Measurements from ENCODE around the gene C1orf167.

The C1orf167 gene

DNA sequence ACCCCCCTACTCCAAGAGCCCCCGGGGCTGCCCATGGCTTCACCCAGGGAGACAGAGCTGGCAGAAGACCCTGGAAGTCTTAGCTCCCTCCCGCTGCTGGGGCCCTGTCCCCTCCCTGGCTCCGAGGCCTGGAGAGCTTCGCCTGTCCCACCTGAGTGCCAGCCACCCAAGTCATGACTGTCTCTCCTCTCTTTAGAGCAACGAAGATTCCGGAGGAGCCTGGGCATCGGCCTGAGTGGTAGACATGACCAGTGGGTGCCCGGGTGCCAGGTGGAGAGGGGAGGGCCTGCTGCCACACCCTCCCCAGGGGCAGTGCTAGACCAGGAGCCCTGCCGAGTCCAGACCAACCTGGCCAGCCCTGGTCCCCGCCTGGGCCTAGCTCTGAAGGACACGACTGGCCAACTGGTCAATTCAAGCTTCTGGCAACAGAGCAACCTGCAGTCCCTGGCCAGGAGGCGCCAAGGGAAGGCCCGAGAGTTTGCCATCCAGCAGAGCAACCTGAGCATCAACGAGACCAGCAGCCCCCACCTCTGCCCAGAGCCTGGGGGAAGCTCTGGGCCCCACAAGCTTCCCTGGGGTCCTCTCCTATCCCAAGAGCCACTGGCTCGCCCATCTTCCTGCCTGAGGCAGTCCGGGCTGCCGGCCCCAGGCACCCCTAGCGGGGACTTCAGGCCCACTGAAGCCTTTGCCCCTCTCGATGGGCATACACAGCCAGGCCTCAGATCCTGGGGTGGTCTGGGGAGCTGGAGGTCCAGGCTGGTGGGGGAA is 3.9 kb downstream of the C1orf167 start:
- DNase-seq: no peak

DNA sequence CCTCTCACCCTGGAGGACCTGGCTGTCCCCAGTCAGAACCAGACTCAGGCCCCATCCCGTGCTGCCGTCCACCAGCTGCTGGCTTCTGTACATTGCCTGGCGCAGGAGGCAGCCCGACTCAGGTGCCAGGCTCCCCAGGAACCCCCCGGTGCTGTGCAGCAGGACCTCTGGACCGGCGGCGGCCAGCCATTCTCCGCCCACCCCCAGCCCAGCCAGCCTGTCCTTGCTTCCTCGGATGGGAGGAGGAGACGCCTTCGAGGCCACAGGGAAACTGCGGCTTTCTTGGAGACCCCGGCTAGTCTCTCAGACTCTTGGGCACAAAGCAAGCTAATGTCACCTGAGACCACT is 4.4 kb downstream of the C1orf167 start:
- DNase-seq: no peak

DNA sequence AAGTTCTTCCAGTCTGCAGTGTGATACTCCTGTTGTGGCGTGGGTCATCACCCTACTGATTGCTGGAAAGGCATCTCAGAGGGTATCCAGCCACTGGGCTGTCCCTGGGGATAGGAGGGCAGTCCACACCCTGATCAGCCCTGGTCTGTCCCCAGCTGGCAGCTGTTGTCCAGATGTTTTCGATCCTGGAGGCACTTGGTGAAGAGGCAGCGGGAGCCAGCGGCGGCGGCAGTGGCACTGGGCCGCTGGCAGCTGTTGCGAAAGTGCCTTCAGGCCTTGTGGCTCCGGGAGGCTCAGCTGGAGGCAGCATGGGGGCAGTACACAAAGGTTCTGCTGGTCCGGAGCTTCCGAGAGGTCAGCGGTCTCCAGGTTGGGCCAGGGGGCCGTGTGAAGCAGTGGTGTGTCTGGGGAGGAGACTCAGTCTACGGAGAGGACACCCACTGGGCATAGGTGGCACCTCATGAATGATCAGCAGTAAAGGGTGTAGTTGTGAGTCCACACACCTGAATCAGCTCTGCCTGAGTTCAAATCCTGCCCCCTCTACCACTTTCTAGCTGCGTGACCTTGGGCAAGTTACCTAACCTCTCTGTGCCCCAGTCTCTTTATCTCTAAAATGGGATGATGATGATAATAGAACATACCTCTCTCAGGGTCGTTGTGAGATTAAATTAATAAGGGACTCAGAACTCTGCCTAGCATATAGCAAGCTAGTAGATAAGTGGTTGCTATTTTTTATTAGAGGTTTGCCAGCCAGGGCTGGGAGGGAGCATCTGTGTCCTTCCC is 6.1 kb downstream of the C1orf167 start:
- DNase-seq: no peak

DNA sequence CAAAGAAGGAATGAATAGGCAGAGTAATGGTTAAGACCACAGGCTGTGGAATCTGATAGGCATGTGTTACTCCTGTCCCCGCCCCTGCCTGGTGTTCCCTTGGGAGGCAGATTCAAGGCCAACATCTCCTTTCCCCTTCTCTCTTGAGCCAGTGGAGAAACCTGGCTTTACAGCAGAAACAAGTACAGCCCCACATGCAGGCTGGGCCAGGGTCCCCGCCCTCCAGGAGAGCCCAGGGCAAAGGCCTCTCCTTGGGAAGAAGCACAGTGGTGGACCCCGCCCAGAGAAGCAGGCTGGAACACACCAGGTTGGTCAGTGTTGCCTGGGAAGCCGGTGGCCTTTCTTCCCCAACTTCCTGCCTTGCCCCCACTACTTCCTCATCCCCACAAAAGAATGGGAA is 6.8 kb downstream of the C1orf167 start:
- no peak for DNase-seq

DNA sequence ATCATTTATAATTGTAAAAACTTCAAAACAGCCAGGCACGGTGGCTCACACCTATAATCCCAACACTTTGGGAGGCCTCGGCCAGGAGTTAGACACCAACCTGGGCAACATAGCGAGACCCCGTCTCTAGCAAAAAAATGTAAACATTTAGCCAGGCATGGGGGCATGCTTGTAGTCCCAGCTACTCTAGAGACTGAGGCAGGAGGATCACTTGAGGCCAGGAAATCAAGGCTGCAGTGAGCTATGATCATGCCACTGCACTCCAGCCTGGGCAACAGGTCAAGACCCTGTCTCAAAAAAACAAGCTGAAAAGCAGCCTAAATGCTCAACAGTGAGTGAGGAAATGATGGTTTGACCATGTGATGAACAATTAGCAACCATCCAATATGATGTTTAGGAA is 7.3 kb downstream of the C1orf167 start:
- DNase-seq: no peak

DNA sequence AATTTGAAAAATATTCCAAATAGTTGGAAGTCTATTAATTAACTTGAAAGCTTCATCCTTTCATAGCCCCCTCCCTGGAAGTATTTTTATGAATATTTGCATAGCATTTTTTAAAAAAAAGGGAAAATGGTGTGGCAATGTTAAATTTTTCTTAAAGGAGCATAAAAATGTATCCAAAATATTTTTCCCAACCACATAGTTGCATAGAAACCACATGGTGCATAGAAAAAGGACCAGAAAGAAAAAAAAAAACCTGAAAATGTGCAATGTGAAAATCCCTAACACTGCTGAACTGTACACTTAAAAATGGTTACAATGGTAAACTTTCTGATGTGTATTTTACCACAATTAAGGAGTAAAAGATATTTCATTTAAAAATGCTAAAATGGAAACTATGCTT is 8.0 kb downstream of the C1orf167 start:
- no peak for DNase-seq

DNA sequence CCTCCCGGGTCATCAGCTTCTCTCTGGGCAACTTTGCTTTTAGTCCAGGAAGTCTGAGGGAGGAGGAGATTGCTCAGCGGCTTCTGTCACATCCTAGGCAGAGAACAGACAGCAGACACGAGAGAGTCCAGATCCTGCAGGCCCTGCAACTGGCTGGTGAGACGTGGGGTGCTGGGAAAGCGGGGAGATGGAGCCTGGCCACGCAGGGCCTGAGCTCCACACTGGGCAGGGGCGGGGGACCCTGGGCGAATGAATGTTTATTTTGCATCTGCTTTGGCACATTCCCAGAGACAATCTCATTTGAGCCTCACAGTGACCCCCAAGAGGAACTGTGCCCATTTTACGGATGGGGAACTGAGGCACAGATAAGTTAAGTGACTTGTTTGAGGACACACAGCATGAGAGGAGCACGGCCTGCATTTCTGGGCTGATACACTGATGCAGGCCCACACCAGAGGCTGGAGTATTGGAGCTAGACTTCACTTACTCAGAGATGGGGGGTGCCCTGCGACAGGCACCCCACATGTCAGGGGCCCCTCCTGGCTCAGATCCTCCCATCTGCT is 9.6 kb downstream of the C1orf167 start:
- DNase-seq: no peak

DNA sequence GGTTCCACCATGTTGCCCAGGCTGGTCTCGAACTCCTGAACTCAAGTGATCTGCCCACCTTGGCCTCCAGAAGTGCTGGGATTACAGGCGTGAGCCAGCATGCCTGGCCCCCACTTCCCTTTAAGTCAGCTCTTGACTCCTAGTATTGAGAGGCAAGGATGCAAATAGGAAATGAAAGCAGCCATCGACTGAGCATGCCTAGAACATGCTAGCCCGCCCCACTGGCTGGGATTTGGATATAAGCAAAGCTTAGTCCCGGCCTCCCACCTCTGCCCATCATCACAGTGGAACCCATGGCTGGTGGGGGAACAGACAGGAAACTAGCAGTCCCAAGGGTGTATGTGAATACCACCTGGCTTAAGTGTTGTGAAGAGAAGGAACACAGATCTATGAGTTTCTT is 10.5 kb downstream of the C1orf167 start:
- no peak for DNase-seq

DNA sequence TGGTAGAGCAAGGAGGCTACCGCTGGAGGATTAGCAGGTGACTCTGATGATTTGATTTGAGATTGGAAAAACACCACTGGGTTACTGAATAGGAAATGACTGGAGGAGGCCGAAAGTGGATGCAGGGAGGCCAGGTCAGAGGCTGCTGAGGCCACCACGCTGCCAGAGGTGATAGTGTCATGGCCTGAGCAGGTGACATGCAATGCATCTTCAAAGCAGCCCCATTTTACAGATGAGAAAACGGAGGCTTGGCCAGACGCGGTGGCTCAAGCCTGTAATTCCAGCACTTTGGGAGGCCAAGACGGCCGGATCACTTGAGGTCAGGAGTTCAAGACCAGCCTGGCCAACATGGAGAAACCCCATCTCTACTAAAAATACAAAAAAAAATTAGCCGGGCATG is 12.8 kb downstream of the C1orf167 start:
- no peak for DNase-seq

DNA sequence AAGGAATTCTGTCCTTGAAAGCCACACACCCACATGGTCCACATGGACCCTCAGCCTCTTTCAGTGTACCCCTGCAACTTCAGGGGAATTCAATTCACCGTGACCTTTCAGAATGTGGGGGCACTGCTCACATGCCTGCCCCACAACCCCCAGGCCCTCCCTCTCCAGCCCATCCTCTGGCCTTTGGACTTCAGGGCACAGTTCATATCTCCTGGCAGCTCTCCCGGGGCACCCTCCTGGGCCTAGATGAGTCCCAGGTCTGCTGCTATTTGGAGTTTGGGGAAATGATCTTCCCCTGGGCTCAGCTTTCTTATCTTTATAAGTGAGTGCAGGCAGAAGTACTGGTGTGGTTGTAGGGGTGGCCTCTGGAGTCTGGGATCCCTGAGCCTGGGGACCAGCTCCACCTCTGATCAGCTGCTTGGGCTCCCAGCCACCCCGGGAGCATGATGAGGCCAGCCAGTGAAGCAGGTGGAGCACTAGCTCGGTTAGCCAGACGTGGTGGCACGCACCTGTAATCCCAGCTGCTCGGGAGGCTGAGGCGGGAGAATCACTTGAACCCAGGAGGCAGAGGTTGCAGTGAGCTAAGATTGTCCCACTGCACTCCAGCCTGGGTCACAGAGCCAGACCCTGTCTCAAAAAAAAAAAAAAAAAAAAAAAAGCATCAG is 15.8 kb downstream of the C1orf167 start:
- no peak for DNase-seq

DNA sequence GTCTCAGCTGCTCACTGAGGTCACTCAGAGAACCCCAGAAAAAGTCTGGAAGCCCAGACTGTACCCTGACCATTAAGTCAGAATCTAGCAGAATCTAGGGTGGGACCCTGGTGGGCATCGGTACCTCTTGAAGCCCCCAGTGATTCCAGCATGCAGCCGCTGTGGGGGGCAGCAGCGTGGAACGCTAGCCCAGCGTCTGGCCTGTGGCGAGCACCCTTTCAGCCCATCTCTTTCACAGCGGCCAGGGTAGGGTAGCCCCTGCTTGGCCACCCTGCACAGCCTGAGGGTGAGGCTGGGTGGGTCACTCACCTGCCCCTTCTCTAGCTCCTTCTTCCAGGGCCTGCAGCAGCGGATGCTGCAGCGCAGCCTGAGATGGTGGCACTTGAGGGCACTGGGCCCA is 16.3 kb downstream of the C1orf167 start:
- DNase-seq: no peak

DNA sequence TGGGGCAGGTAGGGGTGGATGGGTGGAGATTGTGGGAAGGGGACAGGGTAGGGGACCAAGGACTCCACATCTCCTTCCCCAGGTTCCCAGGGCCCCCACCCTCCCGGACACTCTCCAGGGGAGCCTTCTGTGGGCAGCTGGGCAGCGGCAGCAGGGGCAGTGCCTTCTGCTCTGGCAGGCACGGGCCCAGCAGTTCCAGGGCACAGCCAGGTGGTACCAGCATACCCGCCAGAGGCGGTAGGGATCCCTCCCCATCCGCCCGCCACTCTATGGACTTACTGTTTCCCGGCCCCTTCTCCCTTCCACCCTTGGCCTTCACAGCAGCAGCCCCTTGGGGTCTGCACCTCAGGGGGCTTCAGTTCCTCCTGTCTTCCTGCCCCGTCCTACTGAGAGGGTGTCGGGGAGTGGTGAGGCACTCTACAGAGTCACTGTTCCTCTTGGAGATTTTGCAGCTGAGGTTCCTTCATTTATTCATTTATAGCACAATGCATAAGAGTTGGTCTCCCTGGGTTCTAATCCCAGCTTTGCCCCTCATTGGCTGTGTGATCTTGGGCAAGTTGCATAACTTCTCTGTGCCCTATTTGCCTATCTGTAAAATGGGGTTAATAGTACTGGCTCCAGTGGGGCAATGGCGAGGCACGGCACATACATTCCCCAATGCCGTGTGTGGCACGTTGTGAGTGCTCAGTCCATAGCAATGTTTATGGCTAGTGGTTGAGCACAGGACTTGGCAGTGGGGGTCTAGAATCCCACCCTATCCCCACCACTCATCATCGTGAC is 17.0 kb downstream of the C1orf167 start:
- no peak for DNase-seq

DNA sequence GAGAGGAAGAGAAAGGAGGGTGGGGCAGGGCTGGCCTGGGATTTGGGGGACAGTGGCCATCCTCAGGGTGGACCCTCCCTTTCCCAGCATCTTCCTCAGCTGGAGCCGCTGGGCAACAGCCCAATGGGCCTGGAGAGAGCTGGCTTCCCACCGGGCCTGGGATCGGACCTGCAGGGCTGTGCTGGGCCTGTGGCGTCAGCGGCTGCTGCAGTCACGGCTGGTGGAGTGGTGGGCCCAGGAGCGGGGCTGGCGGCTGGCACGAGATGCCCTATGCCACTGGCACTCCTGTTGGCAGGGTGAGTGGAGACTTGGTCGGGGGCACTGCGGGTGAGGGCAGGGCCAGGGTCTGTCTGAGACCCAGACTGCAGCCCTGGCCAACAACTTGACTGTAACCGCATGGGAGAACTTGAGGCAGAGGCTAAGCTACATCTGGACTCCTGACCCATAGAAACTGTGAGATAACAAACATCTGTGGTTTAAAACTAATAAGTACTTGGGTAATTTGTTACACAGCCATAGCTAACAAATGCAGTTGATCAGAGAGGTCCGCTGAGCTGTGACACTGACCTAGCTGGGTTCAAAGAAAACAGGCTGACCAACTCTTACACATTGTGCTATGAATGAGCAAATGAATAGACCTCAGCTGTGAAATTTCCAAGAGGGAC is 17.9 kb downstream of the C1orf167 start:
- no peak for DNase-seq

DNA sequence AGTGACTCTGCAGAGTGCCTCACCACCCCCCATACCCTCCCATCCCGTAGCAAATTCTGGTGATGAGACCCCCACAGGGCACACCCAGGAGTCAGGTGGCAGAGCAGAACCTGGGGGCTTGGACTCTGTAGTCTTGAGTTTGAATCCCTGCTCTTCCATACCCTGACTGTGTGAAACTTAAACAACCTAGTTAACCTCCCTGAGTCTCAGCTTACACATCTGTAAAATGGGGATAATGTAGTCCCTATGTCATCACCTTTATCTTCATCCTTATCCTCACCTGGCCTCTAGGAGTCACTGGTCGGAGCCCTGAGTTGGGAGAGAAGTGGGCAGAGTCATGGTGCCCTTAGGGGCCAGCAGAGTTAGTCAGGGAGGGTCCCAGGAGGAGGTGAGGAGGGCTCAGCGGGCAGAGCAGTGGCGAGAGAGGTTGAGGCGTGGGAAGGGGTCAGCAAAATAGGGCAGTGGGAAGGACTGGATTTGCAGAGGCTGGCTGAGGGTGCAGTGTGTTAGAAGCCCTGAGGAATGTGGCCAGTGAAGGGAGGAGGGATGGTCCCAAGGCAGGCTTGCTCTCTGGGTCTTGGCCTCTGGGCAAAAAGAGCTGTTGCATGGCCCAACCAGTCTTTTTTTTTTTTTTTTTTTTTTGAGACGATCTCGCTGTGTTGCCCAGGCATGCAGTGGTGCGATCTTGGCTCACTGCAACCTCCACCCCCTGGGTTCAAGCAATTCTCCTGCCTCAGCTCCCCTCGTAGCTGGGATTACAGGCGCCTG is 18.6 kb downstream of the C1orf167 start:
- no peak for DNase-seq

DNA sequence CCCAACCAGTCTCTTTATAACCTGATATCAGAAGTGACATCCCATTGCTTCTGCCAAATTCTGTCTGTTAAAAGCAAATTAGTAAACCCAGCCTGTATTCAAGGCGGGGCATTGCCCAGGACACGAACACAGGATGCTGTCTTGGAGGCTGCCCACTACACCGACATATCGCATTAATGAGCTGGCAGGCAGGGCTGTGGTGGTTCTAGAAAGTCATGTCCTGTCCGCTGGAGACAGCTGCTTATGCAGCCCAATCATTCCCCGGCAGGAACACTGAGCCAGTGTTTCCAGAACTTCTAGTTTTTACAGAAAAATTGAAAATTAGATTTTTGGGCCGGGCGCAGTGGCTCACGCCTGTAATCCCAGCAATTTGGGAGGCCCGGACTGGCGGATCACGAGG is 19.3 kb downstream of the C1orf167 start:
- DNase-seq: no peak

DNA sequence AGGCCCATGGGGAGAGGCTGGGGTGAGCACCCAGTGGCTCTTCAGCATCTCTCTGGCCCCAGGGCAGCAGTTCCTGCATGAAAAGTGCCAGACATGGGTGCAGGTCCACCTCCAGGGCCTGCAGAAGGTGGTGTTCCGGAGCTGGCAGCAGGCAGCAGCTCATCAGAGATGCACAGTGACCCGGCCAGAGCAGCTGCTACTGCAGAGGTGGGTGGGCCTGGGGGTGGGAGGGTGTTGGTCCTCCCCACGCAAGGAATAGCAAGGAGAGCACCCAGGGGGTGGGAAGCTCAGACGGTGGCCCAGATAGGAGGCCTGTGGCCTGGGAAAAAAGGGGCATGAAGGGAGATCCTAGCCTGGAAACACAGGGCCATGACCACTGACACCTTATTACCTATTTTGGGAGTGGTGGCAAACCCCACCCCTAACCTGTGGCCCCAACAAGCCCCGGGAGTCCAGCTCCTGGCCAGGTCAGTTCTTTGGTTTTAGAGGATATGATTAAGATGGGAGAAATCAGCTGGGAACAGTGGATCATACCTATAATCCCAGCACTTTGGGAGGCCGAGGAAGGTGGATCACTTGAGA is 20.2 kb downstream of the C1orf167 start:
- no peak for DNase-seq

DNA sequence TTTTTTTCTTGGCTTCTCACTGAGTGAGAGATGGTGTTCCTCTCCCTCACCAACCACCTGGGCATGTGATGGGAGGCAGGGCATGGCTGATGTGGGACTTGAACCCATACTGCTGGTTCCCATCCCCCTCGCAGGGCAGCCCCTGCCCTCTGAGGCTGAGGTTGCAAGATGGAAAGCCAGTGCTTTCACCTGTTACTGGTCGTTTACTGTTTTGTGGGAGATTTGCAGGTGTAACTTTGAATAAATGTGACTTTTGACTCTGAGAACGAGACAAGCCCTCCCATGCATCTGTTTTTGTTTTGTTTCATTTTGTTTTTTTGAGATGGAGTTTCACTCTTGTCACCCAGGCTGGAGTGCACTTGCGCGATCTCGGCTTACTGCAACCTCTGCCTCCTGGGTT is 21.6 kb downstream of the C1orf167 start:
- DNase-seq: no peak

DNA sequence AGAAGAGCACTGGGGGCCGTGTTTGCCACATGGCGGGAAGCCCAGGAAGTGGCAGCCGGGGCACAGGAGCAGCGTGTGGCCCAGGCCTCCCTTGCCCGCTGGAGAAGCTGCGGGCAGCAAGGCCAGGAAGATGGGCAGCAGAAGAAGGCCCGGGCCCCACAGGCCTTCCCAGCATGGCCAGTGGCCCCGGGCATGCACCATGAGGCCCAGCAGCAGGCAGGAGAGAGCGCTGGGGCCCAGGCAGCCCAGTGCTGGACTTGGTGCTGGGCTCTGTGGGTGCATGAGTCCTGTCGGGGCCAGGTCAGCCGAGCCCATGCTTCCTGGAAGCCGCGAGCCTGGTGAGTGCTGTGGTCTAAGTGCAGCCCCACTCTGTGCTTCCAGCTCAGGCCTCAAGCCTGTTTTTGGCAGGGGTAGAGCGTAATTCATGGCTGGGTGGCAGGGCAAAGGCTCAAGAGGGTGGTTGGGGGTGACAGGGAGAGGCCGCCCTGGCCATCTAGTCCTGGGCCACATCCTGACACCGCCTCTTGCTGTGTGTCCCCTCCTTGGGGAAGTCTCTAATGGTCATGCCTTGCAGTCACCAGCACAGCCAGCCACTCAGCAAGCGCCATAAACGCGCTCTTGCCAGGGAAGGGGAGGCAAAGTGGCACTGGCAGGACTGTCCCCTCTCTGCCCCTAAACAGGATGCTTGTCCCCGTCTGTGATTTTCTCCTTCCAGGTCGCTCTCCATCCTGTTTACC is 22.4 kb downstream of the C1orf167 start:
- no peak for DNase-seq

DNA sequence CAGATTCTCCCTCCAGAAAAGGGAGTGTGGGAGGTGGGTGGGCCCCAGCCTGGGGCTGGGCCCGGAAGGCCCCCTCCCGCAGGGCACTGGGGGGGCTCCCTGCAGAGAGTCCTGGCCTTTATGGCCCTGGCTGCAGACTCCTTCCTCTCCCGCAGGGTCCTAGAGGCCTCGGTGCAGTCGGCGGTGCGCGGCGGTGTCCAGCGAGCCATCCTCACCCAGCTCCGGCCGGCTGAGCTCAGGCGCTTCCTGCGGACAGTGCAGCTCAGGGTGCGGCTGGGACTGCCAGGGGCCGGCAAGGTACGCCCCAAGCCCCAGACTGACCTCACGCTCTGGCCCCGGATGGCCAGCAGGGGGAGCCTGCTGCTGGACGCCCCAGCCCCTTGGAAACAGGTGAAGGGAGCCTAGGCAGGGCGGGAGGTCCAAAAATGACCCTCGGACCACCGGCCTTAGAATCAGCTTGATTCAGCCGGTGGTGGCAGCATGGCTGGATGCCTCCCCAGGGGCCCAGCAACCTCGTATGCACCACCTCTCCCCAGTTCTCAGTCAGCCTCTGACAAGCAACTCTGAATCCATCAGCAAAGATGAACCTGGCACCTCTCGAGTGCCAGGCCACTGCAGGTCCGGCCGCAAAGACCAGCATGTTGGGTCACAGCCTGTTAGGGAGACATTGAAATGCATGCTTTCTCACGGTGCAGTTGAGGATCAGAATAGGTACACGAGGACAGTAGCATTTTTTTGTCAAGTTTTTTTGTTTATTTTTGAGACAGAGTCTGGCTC is 23.2 kb downstream of the C1orf167 start:
- peak; percentile 63 to 68 for DNase-seq

DNA sequence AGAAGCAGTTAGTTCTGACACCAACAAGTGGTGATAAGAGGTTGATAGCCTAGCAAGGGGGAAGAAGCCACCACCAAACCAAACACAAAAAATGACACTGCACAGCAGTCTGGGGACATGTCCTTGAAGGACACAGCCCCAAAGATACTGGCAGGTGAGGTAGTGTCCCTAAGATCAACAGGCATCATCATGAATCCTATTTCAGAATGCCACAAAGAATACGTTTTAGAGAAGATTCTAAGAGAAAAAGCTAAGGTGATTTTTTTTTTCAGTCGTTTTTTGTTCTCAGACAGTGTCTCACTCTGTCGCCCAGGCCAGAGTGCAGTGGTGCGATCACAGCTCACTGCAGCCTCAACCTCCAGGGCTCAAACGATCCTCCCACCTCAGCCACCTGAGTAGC is 24.2 kb downstream of the C1orf167 start:
- no peak for DNase-seq

Measured in activated T-cell treated with anti-CD3 and anti-CD28 coated beads, Interleukin-2, amount 50 U/mL, for 48 hours (primary cell).